Natural killer cell (primary cell): ENCODE measurements around the gene MBD3L1. TPM values are rescaled to one million over a fixed set of nuclear protein-coding genes. Genes with fewer than 3 reads are reported as not detected.

Experiments
- ATAC-seq, 3 donors: fragments of 150-1000 bp in 2 of 3; fragments of 200-7000 bp in 1 of 3; cut with Tn5 transposase; 1 replicate in 1 of 3; 2 replicates in 2 of 3; pipeline ENCODE4 v1.10.0; 2021; ENCODE audit warnings: mild to moderate bottlenecking in 2 of 3, moderate library complexity in 2 of 3
- DNase-seq, 2 donors: peaks; one replicate each; pipeline versions ENCODE4 v3.0.0 to v3.0.0-alpha.2; 2013 to 2021; ENCODE audit warnings: mixed read lengths in 1 of 2
- H3K27ac ChIP-seq: one replicate; pipeline ENCODE4 v1.5.1; 2013; ENCODE audit warnings: mild to moderate bottlenecking, low read length
- H3K27me3 ChIP-seq: one replicate; pipeline ENCODE4 v1.6.1; 2013; ENCODE audit warnings: low read length; ENCODE audit not compliant: control insufficient read depth, insufficient read depth
- H3K36me3 ChIP-seq: one replicate; pipeline ENCODE4 v1.6.1; 2013; ENCODE audit warnings: low read length; ENCODE audit not compliant: control insufficient read depth, insufficient read depth
- H3K4me1 ChIP-seq: one replicate; pipeline ENCODE4 v1.6.1; 2013; ENCODE audit warnings: low read length; ENCODE audit not compliant: control insufficient read depth, insufficient read depth
- H3K4me3 ChIP-seq: one replicate; pipeline ENCODE4 v1.5.1; 2013; ENCODE audit warnings: low read length
- H3K9me3 ChIP-seq: one replicate; pipeline ENCODE4 v1.6.1; 2013; ENCODE audit warnings: low read length; ENCODE audit not compliant: control insufficient read depth, insufficient read depth
- H3K27ac Mint-ChIP-seq, 2 donors: one replicate each; pipeline ENCODE4 v1.8.0; 2022; ENCODE audit warnings: mild to moderate bottlenecking in 2 of 2, mixed read lengths in 2 of 2, moderate library complexity in 1 of 2
- H3K27me3 Mint-ChIP-seq, 2 donors: one replicate each; pipeline ENCODE4 v1.8.0; 2022; ENCODE audit warnings: low read depth in 2 of 2, mixed read lengths in 2 of 2
- H3K36me3 Mint-ChIP-seq: one replicate; pipeline ENCODE4 v1.8.0; 2022; ENCODE audit warnings: mixed read lengths
- H3K4me1 Mint-ChIP-seq, 2 donors: one replicate each; pipeline ENCODE4 v1.8.0; 2022; ENCODE audit warnings: mixed read lengths in 2 of 2
- H3K4me3 Mint-ChIP-seq: one replicate; pipeline ENCODE4 v1.8.0; 2022; ENCODE audit warnings: mild to moderate bottlenecking, moderate library complexity, mixed read lengths
- H3K9me3 Mint-ChIP-seq, 2 donors: one replicate each; pipeline ENCODE4 v1.8.0; 2022; ENCODE audit warnings: mixed read lengths in 2 of 2
- WGBS: methylation state at CpG from one replicate; pipeline ENCODE4 v1.1.7; 2013; ENCODE audit warnings: missing lambda C conversion rate; ENCODE audit not compliant: insufficient coverage; 5-methylcytosine and 5-hydroxymethylcytosine counted together
- intact Hi-C: fragments of 100-400 bp; cut with micrococcal nuclease; formaldehyde crosslinking; loops from one replicate; pipeline ENCODE4 v1.14.2; 2022
- total RNA-seq, 4 donors: library from RNA; stranded (reverse); fragments of 120-200 nt in 1 of 4; gene quantifications; one replicate each; pipeline versions ENCODE4 v1.2.3 to v1.2.4, GENCODE V29; 2013 to 2022
- TF ChIP-seq, protein P1 (sequence below): fragments of 200-600 bp; IDR thresholded peaks from one replicate; pipeline ENCODE4 v1.8.0; 2022; ENCODE audit warnings: antibody characterized with exemption

Gene MBD3L1
- total RNA-seq, 3 donors from 2014 or later (not counting 1 experiment from before 2014, with no cell fraction given): not detected

- H3K36me3 Mint-ChIP-seq: peaks cover 47% of the 10 kb centered on the region
- peaks cover 11% of the 10 kb centered on the region for H3K9me3 ChIP-seq
- intact Hi-C loops: no loop called here
- H3K4me3 ChIP-seq: no peak overlapping the region
- H3K27me3 ChIP-seq: no peaks in the 10 kb centered on the region
- peaks cover under 1 to 5% of the 10 kb centered on the region in 2 donors for H3K4me1 Mint-ChIP-seq
- H3K27me3 Mint-ChIP-seq: no peaks in the 10 kb centered on the region
- ATAC-seq (no peak), DNase-seq (no peak)
- WGBS: 92% methylated on average over 2 of the region's 3 CpGs
- no peak overlapping the region for H3K4me3 Mint-ChIP-seq
- no peaks in the 10 kb centered on the region for H3K4me1 ChIP-seq
- H3K27ac Mint-ChIP-seq: no peak overlapping the region
- peaks cover 74% of the 10 kb centered on the region for H3K36me3 ChIP-seq
- TF ChIP-seq, protein P1, sequence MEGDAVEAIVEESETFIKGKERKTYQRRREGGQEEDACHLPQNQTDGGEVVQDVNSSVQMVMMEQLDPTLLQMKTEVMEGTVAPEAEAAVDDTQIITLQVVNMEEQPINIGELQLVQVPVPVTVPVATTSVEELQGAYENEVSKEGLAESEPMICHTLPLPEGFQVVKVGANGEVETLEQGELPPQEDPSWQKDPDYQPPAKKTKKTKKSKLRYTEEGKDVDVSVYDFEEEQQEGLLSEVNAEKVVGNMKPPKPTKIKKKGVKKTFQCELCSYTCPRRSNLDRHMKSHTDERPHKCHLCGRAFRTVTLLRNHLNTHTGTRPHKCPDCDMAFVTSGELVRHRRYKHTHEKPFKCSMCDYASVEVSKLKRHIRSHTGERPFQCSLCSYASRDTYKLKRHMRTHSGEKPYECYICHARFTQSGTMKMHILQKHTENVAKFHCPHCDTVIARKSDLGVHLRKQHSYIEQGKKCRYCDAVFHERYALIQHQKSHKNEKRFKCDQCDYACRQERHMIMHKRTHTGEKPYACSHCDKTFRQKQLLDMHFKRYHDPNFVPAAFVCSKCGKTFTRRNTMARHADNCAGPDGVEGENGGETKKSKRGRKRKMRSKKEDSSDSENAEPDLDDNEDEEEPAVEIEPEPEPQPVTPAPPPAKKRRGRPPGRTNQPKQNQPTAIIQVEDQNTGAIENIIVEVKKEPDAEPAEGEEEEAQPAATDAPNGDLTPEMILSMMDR: no peak
- H3K9me3 Mint-ChIP-seq: peaks cover 5 to 22% of the 10 kb centered on the region in 2 donors
- no peak overlapping the region for H3K27ac ChIP-seq
These were observed 11.9 kb upstream of the MBD3L1 start for GRCh38 chr19:8820234-8820633.

DNA sequence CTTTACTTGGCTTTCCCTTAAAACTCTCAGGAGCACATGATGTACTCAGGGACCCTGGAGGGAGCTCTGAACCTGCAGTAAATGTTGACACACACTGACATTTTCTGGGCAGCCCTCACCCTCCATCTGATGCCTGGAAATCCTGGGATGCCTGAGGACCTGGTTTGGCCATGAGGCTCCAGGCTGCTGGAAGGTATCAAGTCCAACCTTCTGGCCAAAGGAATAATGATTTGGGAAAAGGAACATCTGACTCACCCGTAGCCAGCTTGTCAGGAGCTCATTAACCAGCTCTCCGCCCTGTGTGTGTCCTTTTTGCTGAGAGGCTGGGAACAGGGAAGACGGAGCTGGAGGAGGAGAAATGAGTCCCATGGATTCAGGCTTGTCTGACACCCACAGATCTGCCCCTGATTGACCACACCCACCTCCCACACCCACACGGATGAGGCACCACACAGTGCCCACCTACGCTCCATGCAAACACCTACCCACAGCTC is 10.4 kb upstream of the MBD3L1 start:
- Histone ChIP-seq H3K27me3 (no peaks in the 10 kb centered on the region), H3K4me1 (no peaks in the 10 kb centered on the region), H3K9me3 (no peaks in the 10 kb centered on the region), H3K4me3 (no peak overlapping the region), H3K36me3 (peaks cover 60% of the 10 kb centered on the region), H3K27ac (no peak overlapping the region)
- intact Hi-C loops: no loop called here
- no peak overlapping the region for H3K27ac Mint-ChIP-seq
- no peaks in the 10 kb centered on the region for H3K27me3 Mint-ChIP-seq
- no peak for DNase-seq
- no peak overlapping the region for H3K4me3 Mint-ChIP-seq
- peaks cover 8 to 12% of the 10 kb centered on the region in 2 donors for H3K4me1 Mint-ChIP-seq
- peaks cover 2 to 10% of the 10 kb centered on the region in 2 donors for H3K9me3 Mint-ChIP-seq
- 96% methylated on average over 5 of the region's 5 CpGs for WGBS
- TF ChIP-seq, protein P1: no peak
- H3K36me3 Mint-ChIP-seq: peaks cover 31% of the 10 kb centered on the region
- ATAC-seq: no peak

GRCh38 chr19:8826371-8826770 is 5.8 kb upstream of the MBD3L1 start:
- Histone ChIP-seq H3K27me3 (no peaks in the 10 kb centered on the region), H3K4me1 (peaks cover 4% of the 10 kb centered on the region), H3K4me3 (no peak overlapping the region), H3K27ac (no peak overlapping the region), H3K36me3 (peaks cover 24% of the 10 kb centered on the region), H3K9me3 (no peaks in the 10 kb centered on the region)
- TF ChIP-seq, protein P1: no peak
- no peak overlapping the region for H3K4me3 Mint-ChIP-seq
- ATAC-seq (no peak), DNase-seq (no peak)
- WGBS: 100% methylated on average over 5 of the region's 5 CpGs
- intact Hi-C loops: no loop called here
- H3K27ac Mint-ChIP-seq: no peak overlapping the region
- no peaks in the 10 kb centered on the region for H3K27me3 Mint-ChIP-seq
- no peaks in the 10 kb centered on the region for H3K9me3 Mint-ChIP-seq
- H3K36me3 Mint-ChIP-seq: no peaks in the 10 kb centered on the region
- H3K4me1 Mint-ChIP-seq: peaks cover 12 to 14% of the 10 kb centered on the region in 2 donors

DNA sequence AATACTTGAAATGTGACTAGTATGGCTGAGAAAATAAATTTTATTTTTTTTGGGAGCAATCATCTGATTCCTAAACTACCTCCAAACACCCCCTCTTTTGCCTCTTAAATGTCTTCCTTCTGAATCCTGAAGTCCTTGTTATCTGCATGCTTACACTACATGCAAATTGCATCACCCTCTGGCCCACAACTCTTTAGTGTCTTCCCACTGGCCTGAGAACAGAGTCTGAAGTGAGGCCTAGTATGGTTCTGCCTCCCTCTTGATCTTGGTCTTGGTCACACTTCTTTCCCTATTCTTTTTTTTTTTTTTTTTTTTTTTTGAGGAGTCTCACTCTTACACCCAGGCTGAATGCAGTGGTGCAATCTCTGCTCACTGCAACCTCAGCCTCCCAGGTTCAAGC is 4.9 kb upstream of the MBD3L1 start:
- H3K36me3 Mint-ChIP-seq: no peaks in the 10 kb centered on the region
- Histone ChIP-seq H3K9me3 (no peaks in the 10 kb centered on the region), H3K4me3 (no peak overlapping the region), H3K4me1 (peaks cover 9% of the 10 kb centered on the region), H3K27me3 (no peaks in the 10 kb centered on the region), H3K36me3 (peaks cover 17% of the 10 kb centered on the region), H3K27ac (no peak overlapping the region)
- ATAC-seq: no peak
- H3K4me1 Mint-ChIP-seq: peaks cover 19% of the 10 kb centered on the region in 2 donors
- no peaks in the 10 kb centered on the region for H3K9me3 Mint-ChIP-seq
- TF ChIP-seq, protein P1: no peak
- H3K27me3 Mint-ChIP-seq: no peaks in the 10 kb centered on the region
- H3K4me3 Mint-ChIP-seq: no peak overlapping the region
- intact Hi-C loops: no loop called here
- H3K27ac Mint-ChIP-seq: no peak overlapping the region
- DNase-seq: no peak
